KMS-11 (cell line): ENCODE data around the gene TBC1D23.

Experiments
- H2AFZ ChIP-seq: fragments of 200-600 bp; sonication (generic); 2 replicates; pipeline ENCODE4 v1.6.1; 2016; ENCODE audit warnings: antibody characterized with exemption, mixed run types, low read depth
- H3K27ac ChIP-seq: fragments of 200-600 bp; sonication (generic); 2 replicates; pipeline ENCODE4 v1.6.1; 2016; ENCODE audit warnings: mild to moderate bottlenecking, mixed run types
- H3K27me3 ChIP-seq: fragments of 200-600 bp; sonication (generic); 2 replicates; pipeline ENCODE4 v1.6.1; 2017; ENCODE audit warnings: mild to moderate bottlenecking, low read depth, mixed run types, moderate library complexity; ENCODE audit not compliant: insufficient read depth
- H3K36me3 ChIP-seq: fragments of 200-600 bp; sonication (generic); 2 replicates; pipeline ENCODE4 v1.6.1; 2017; ENCODE audit warnings: mild to moderate bottlenecking, mixed run types; ENCODE audit not compliant: insufficient read depth
- H3K4me1 ChIP-seq: fragments of 200-600 bp; sonication (generic); 2 replicates; pipeline ENCODE4 v1.6.1; 2016; ENCODE audit warnings: mild to moderate bottlenecking, low read depth, mixed run types; ENCODE audit not compliant: poor library complexity, severe bottlenecking
- H3K4me2 ChIP-seq: fragments of 200-600 bp; sonication (generic); 2 replicates; pipeline ENCODE4 v1.7.0; 2016; ENCODE audit warnings: mild to moderate bottlenecking, mixed run types
- H3K4me3 ChIP-seq: fragments of 200-600 bp; sonication (generic); IDR thresholded peaks from 2 replicates; pipeline ENCODE4 v1.6.1; 2017; ENCODE audit warnings: low read depth, low read length, mixed read lengths; ENCODE audit not compliant: insufficient read depth
- H3K79me2 ChIP-seq: fragments of 200-600 bp; sonication (generic); 2 replicates; pipeline ENCODE4 v1.6.1; 2016; ENCODE audit warnings: low read depth, mixed run types; ENCODE audit not compliant: insufficient read depth
- H3K9ac ChIP-seq: fragments of 200-600 bp; sonication (generic); 2 replicates; pipeline ENCODE4 v1.6.1; 2016; ENCODE audit warnings: mild to moderate bottlenecking, mixed run types
- H4K20me1 ChIP-seq: fragments of 200-600 bp; sonication (generic); 2 replicates; pipeline ENCODE4 v1.6.1; 2016; ENCODE audit warnings: mild to moderate bottlenecking, mixed run types; ENCODE audit not compliant: insufficient read depth
- CTCF ChIP-seq: fragments of 200-600 bp; sonication (generic); conservative IDR thresholded peaks from 2 replicates; pipeline ENCODE4 v1.6.1; 2017; ENCODE audit warnings: low read depth, mild to moderate bottlenecking, antibody characterized with exemption, low read length, moderate library complexity, mixed read lengths

TBC1D23 gene

GRCh38 chr3:100268156-100268555 is 7.4 kb downstream of the TBC1D23 start:
- Histone ChIP-seq H3K4me2 (peak overlapping the region; percentile 13; the same call in 1 of the 2 replicates), H3K79me2 (peaks cover 42% of the 10 kb centered on the region; the same call in 1 of the 2 replicates), H3K9ac (no peak overlapping the region), H2AFZ (no peak overlapping the region), H3K27me3 (no peaks in the 10 kb centered on the region), H3K4me1 (peaks cover 29% of the 10 kb centered on the region), H3K36me3 (no peaks in the 10 kb centered on the region), H3K4me3 (no peak overlapping the region), H3K27ac (no peak overlapping the region), H4K20me1 (no peaks in the 10 kb centered on the region)
- TF ChIP-seq CTCF, result no peak

DNA sequence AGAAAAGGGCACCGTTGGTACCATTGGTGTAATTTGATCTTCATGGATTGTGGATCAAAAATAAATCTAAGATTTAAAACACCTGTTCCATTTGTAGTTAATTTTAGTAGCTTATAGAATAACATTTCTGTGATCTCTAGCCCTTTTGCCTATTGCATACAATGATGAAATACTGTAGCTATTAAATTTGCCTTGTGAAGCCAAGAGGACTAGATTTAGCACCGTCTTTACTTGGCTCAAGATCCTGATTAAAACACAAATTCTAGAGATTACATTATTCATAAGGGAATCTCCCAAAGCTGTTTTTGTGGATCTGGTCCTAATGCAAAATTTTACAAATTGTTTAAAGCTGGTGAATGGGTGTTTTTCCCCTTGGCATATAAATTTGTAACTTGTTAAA is 8.2 kb downstream of the TBC1D23 start:
- Histone ChIP-seq H2AFZ (no peak overlapping the region), H3K36me3 (no peaks in the 10 kb centered on the region), H3K4me3 (no peak overlapping the region), H3K27me3 (no peaks in the 10 kb centered on the region), H4K20me1 (no peaks in the 10 kb centered on the region), H3K9ac (no peak overlapping the region), H3K4me1 (peaks cover 34% of the 10 kb centered on the region), H3K27ac (no peak overlapping the region), H3K79me2 (peaks cover 39% of the 10 kb centered on the region; the same call in 1 of the 2 replicates), H3K4me2 (peak overlapping the region; percentile 24; the same call in 1 of the 2 replicates)
- TF ChIP-seq CTCF, result no peak

GRCh38 chr3:100269410-100270214 is 8.8 kb downstream of the TBC1D23 start:
- peaks cover 35% of the 10 kb centered on the region for H3K4me1 ChIP-seq
- H3K79me2 ChIP-seq, result peaks cover 33% of the 10 kb centered on the region; the same call in 1 of the 2 replicates
- H3K4me2 ChIP-seq, result peak overlapping the region; percentile 24; the same call in 1 of the 2 replicates
- no peak overlapping the region for H3K4me3 ChIP-seq
- no peaks in the 10 kb centered on the region for H3K36me3 ChIP-seq
- no peak overlapping the region for H3K9ac ChIP-seq
- TF ChIP-seq CTCF, result no peak
- no peaks in the 10 kb centered on the region for H3K27me3 ChIP-seq
- H2AFZ ChIP-seq, result no peak overlapping the region
- H4K20me1 ChIP-seq, result no peaks in the 10 kb centered on the region
- peak overlapping the region; percentile 10; the same call in 1 of the 2 replicates for H3K27ac ChIP-seq

DNA sequence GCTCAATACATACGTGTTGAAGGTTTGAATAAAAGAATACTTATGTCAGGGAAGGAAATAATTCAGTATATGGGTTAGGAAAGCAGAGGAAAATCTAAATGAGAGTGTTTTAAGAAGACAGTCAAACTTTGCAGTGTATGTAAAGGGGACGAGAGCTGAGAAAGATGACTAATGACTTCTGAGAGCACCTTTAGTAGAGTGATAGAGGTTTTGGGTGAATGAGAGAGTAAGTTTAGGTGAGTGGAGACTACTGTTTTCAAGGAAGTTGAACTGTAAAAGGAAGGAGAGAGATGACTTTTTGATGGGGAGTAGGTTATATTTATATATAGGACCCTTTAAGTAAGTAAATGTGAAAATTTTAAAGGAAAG is 9.4 kb downstream of the TBC1D23 start:
- no peaks in the 10 kb centered on the region for H3K36me3 ChIP-seq
- peak overlapping the region; percentile 10; the same call in 1 of the 2 replicates for H3K27ac ChIP-seq
- H3K9ac ChIP-seq, result no peak overlapping the region
- H3K4me2 ChIP-seq, result peak overlapping the region; percentile 24; the same call in 1 of the 2 replicates
- H2AFZ ChIP-seq, result no peak overlapping the region
- H3K4me1 ChIP-seq, result peaks cover 35% of the 10 kb centered on the region
- no peaks in the 10 kb centered on the region for H3K27me3 ChIP-seq
- H3K79me2 ChIP-seq, result peaks cover 28% of the 10 kb centered on the region; the same call in 1 of the 2 replicates
- no peak for TF ChIP-seq CTCF
- H4K20me1 ChIP-seq, result no peaks in the 10 kb centered on the region
- no peak overlapping the region for H3K4me3 ChIP-seq
